Uterus (tissue), 4 donors: ENCODE results near the gene REEP3. TPM values are rescaled to one million over a fixed set of nuclear protein-coding genes. Genes with fewer than 3 reads are reported as not detected.

Experiments used
- DNase-seq, 2 donors: peaks; one replicate each; pipeline ENCODE4 v3.0.0-alpha.2; 2019 to 2020
- H3K27ac ChIP-seq, 2 donors: fragments of 200-600 bp; sonication (generic); 1 replicate in 1 of 2; 2 replicates in 1 of 2; pipeline ENCODE4 v1.5.1; 2016 to 2018
- H3K27me3 ChIP-seq, 2 donors: fragments of 200-600 bp; sonication (generic); one replicate each; pipeline ENCODE4 v1.5.1; 2018 to 2019; ENCODE audit warnings: control low read depth in 1 of 2
- H3K36me3 ChIP-seq, 2 donors: fragments of 200-600 bp; sonication (generic); one replicate each; pipeline ENCODE4 v1.5.1; 2019; ENCODE audit warnings: control low read depth in 1 of 2
- H3K4me1 ChIP-seq, 2 donors: fragments of 200-600 bp; sonication (generic); one replicate each; pipeline ENCODE4 v1.5.1; 2018 to 2019; ENCODE audit warnings: control low read depth in 1 of 2
- H3K4me3 ChIP-seq, 2 donors: fragments of 200-600 bp; sonication (generic); 1 replicate in 1 of 2; 2 replicates in 1 of 2; pipeline ENCODE4 v1.5.1; 2018 to 2019; ENCODE audit warnings: mild to moderate bottlenecking in 1 of 2
- H3K9me3 ChIP-seq, 2 donors: fragments of 200-600 bp; sonication (generic); one replicate each; pipeline ENCODE4 v1.5.1; 2019; ENCODE audit warnings: control low read depth in 1 of 2
- POLR2A ChIP-seq, 2 donors: fragments of 450-650 bp; IDR thresholded peaks; one replicate each; pipeline ENCODE4 v1.6.1; 2016; ENCODE audit warnings: antibody characterized with exemption in 2 of 2, mild to moderate bottlenecking in 1 of 2, moderate library complexity in 1 of 2
- intact Hi-C: fragments of 100-400 bp; cut with DNase I; formaldehyde crosslinking; loops from one replicate; pipeline ENCODE4 v1.15.1; 2023; ENCODE audit warnings: low total_unique reads
- total RNA-seq, 4 donors: library from RNA; depleted of rRNA in 3 of 4; stranded (reverse); fragments of >200 nt in 3 of 4; gene quantifications; one replicate each; pipeline versions ENCODE4 v1.1.0 to v1.2.4, GENCODE V29; 2014 to 2023
- TF ChIP-seq, protein P1 (sequence below), 4 experiments: fragments of 200-600 bp in 2 of 4; fragments of 450-650 bp in 2 of 4; sonication (generic) in 2 of 4; IDR thresholded peaks; one replicate each; pipeline ENCODE4 v1.5.1; 2016 to 2019; ENCODE audit warnings: antibody characterized with exemption in 4 of 4, mild to moderate bottlenecking in 2 of 4, moderate library complexity in 1 of 4
- donor health status: DM: yes; HTN: yes; CAD: no.

The REEP3 gene
- total RNA-seq, 4 donors from 2014 or later: 43.0 to 66.5 (median 58.2) TPM

- DNase-seq: no peak
- Histone ChIP-seq H3K27me3 (no peaks in the 10 kb centered on the region), H3K4me1 (peaks cover 0 to 3% of the 10 kb centered on the region in 2 donors), H3K36me3 (no peaks in the 10 kb centered on the region), H3K4me3 (no peak overlapping the region), H3K9me3 (no peaks in the 10 kb centered on the region), H3K27ac (peak overlapping the region in 1 of 2 donors; percentile 58)
- TF ChIP-seq, protein P1, sequence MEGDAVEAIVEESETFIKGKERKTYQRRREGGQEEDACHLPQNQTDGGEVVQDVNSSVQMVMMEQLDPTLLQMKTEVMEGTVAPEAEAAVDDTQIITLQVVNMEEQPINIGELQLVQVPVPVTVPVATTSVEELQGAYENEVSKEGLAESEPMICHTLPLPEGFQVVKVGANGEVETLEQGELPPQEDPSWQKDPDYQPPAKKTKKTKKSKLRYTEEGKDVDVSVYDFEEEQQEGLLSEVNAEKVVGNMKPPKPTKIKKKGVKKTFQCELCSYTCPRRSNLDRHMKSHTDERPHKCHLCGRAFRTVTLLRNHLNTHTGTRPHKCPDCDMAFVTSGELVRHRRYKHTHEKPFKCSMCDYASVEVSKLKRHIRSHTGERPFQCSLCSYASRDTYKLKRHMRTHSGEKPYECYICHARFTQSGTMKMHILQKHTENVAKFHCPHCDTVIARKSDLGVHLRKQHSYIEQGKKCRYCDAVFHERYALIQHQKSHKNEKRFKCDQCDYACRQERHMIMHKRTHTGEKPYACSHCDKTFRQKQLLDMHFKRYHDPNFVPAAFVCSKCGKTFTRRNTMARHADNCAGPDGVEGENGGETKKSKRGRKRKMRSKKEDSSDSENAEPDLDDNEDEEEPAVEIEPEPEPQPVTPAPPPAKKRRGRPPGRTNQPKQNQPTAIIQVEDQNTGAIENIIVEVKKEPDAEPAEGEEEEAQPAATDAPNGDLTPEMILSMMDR (IDR thresholded peaks at IDR 0.05): no peak
- TF ChIP-seq POLR2A (IDR thresholded peaks at IDR 0.05): no peak
- intact Hi-C loops: no loop called here
Observed at GRCh38 chr10:63578501-63578900, 57.3 kb downstream of the REEP3 start.

GRCh38 chr10:63579371-63580014 is 58.3 kb downstream of the REEP3 start:
- no peaks in the 10 kb centered on the region for H3K9me3 ChIP-seq
- DNase-seq: no peak
- intact Hi-C loops: no loop called here
- H3K36me3 ChIP-seq: no peaks in the 10 kb centered on the region
- no peaks in the 10 kb centered on the region for H3K27me3 ChIP-seq
- TF ChIP-seq, protein P1 (IDR thresholded peaks at IDR 0.05): no peak
- peak overlapping the region; percentile 24 to 58 for H3K27ac ChIP-seq
- no peak overlapping the region for H3K4me3 ChIP-seq
- no peaks in the 10 kb centered on the region for H3K4me1 ChIP-seq

DNA sequence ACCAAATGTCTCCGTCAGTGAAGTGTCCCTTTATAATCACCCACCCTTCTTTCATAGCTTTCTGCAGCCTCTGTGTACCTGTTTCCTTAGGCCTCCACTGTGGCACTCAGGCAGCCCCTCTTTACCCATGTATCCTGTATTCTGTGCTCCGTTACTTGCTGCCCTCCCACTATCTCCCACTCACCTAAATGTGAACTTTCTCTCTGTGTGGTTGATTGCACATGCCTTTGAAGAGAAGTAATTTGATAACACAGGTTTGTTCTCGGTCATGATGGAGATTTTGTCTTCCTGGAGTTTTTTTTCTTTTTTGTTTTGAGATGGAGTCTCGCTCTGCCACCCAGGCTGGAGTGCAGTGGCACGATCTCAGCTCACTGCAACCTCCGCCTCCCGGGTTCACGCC is 61.5 kb downstream of the REEP3 start:
- H3K4me3 ChIP-seq: no peak overlapping the region
- TF ChIP-seq, protein P1 (IDR thresholded peaks at IDR 0.05): no peak
- TF ChIP-seq POLR2A (IDR thresholded peaks at IDR 0.05): no peak
- H3K9me3 ChIP-seq: no peaks in the 10 kb centered on the region
- no peaks in the 10 kb centered on the region for H3K27me3 ChIP-seq
- no peaks in the 10 kb centered on the region for H3K4me1 ChIP-seq
- no peak for DNase-seq
- no peak overlapping the region for H3K27ac ChIP-seq
- intact Hi-C loops: no loop called here
- no peaks in the 10 kb centered on the region for H3K36me3 ChIP-seq

DNA sequence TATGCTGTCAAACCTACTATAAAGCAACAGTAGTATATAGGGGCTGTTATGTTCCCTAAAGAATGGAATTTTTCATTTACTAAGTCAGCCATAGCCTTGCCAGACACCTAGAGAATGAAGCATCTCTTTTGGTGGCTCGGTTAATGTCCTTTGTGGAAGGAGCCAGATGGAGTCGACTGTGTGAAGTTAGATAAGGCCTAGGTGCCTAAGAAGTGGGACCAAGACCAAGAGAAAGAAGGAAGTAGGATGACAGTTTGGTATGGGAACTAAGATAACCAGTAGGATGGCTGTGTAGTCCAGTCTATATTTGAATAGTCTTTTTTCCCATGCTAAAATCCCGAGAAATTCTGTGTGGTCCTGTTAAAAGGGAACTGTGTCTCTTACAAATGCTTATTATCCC is 62.2 kb downstream of the REEP3 start:
- TF ChIP-seq, protein P1 (IDR thresholded peaks at IDR 0.05): no peak
- no peak for TF ChIP-seq POLR2A (IDR thresholded peaks at IDR 0.05)
- H3K4me3 ChIP-seq: no peak overlapping the region
- no peak overlapping the region for H3K27ac ChIP-seq
- no peaks in the 10 kb centered on the region for H3K4me1 ChIP-seq
- intact Hi-C loops: no loop called here
- DNase-seq: no peak
- no peaks in the 10 kb centered on the region for H3K36me3 ChIP-seq
- H3K27me3 ChIP-seq: no peaks in the 10 kb centered on the region
- no peaks in the 10 kb centered on the region for H3K9me3 ChIP-seq

GRCh38 chr10:63583909-63584724 is 62.9 kb downstream of the REEP3 start:
- Histone ChIP-seq H3K9me3 (no peaks in the 10 kb centered on the region), H3K4me3 (no peak overlapping the region), H3K27me3 (no peaks in the 10 kb centered on the region), H3K4me1 (no peaks in the 10 kb centered on the region), H3K27ac (peak overlapping the region in 1 of 2 donors; percentile 40), H3K36me3 (no peaks in the 10 kb centered on the region)
- intact Hi-C loops: no loop called here
- DNase-seq: no peak
- no peak for TF ChIP-seq POLR2A (IDR thresholded peaks at IDR 0.05)
- TF ChIP-seq, protein P1 (IDR thresholded peaks at IDR 0.05): no peak
